ENCODE data around the gene LGALS9. TPM values are rescaled to one million over a fixed set of nuclear protein-coding genes. Genes with fewer than 3 reads are reported as not detected.
"Not testable (repeated sequence)": the region's sequence is repeated elsewhere in the genome, so short reads cannot be mapped to it uniquely, and the experiment has no call there.

LGALS9 gene
- total RNA-seq, 2 donors from 2014 or later, result 6.3 to 21.3 TPM

- DNase-seq (no peak), ATAC-seq (no peak)
- 43 to 65% methylated on average over 6 of the region's 6 CpGs for WGBS, 2 donors
- Histone ChIP-seq H3K9me3 (no peaks in the 10 kb centered on the region), H3K4me1 (peaks cover 37% of the 10 kb centered on the region), H3K27ac (peak overlapping the region in 3 of 4 donors; percentile 46 to 63 (median 49)), H3K27me3 (no peaks in the 10 kb centered on the region), H3K4me3 (no peak overlapping the region), H3K36me3 (replicated peaks in 1 of 2; ENCODE audit: insufficient read depth in 1 of 2, low read depth in 2 of 2) (peaks cover 0 to 2% of the 10 kb centered on the region in 2 donors)
- TF ChIP-seq POLR2A (IDR thresholded peaks at IDR 0.05), result no peak
- TF ChIP-seq CTCF (IDR thresholded peaks at IDR 0.05), result no peak
- intact Hi-C loops (cut with DNase I), result no loop called here
Observed at GRCh38 chr17:27631411-27631760, 398 bp downstream of the LGALS9 start.

- Histone ChIP-seq H3K27ac (peak overlapping the region; percentile 47 to 71 (median 64)), H3K9me3 (no peaks in the 10 kb centered on the region), H3K4me3 (no peak overlapping the region), H3K27me3 (no peaks in the 10 kb centered on the region), H3K4me1 (peaks cover 37% of the 10 kb centered on the region), H3K36me3 (replicated peaks in 1 of 2; ENCODE audit: insufficient read depth in 1 of 2, low read depth in 2 of 2) (no peaks in the 10 kb centered on the region)
- DNase-seq, result no peak
- intact Hi-C loops (cut with DNase I), result no loop called here
- ATAC-seq, result no peak
- TF ChIP-seq POLR2A (IDR thresholded peaks at IDR 0.05) (no peak), CTCF (IDR thresholded peaks at IDR 0.05) (no peak)
- WGBS, 2 donors, result 56 to 87% methylated on average over 9 to 11 of the region's 11 CpGs
Observed at GRCh38 chr17:27631897-27632725, 1.1 kb downstream of the LGALS9 start.

GRCh38 chr17:27632766-27633165, 1.8 kb downstream of the LGALS9 start:
- ATAC-seq, result peak; percentile 62
- 36 to 52% methylated on average over 9 of the region's 9 CpGs for WGBS, 2 donors
- H3K27ac ChIP-seq, result peak overlapping the region; percentile 47 to 71 (median 64)
- DNase-seq, result peak; percentile 44 to 74 (median 55)
- intact Hi-C loops (cut with DNase I); H3K36me3 ChIP-seq (replicated peaks in 1 of 2; ENCODE audit: insufficient read depth in 1 of 2, low read depth in 2 of 2); H3K4me3 ChIP-seq; H3K27me3 ChIP-seq; H3K9me3 ChIP-seq: not testable (repeated sequence)
- H3K4me1 ChIP-seq, result peaks cover 37% of the 10 kb centered on the region

- ATAC-seq, result peak; percentile 62
- H3K9me3 ChIP-seq, result no peaks in the 10 kb centered on the region
- peaks cover 37% of the 10 kb centered on the region for H3K4me1 ChIP-seq
- no peak overlapping the region for H3K4me3 ChIP-seq
- no peaks in the 10 kb centered on the region for H3K36me3 ChIP-seq (replicated peaks in 1 of 2; ENCODE audit: insufficient read depth in 1 of 2, low read depth in 2 of 2)
- no peak for TF ChIP-seq CTCF (IDR thresholded peaks at IDR 0.05)
- TF ChIP-seq POLR2A (IDR thresholded peaks at IDR 0.05), result no peak
- intact Hi-C loops (cut with DNase I), result no loop called here
- no peaks in the 10 kb centered on the region for H3K27me3 ChIP-seq
- 21 to 23% methylated on average over 12 to 14 of the region's 14 CpGs for WGBS, 2 donors
- peak; percentile 40 to 55 (median 44) for DNase-seq
- peak overlapping the region; percentile 47 to 71 (median 64) for H3K27ac ChIP-seq
Observed at GRCh38 chr17:27633312-27634025, 2.5 kb downstream of the LGALS9 start.

- ATAC-seq (no peak), DNase-seq (no peak)
- no peaks in the 10 kb centered on the region for H3K9me3 ChIP-seq
- peak overlapping the region in 3 of 4 donors; percentile 63 to 71 (median 66) for H3K27ac ChIP-seq
- no peaks in the 10 kb centered on the region for H3K27me3 ChIP-seq
- H3K4me1 ChIP-seq, result peaks cover 37% of the 10 kb centered on the region
- H3K4me3 ChIP-seq, result no peak overlapping the region
- H3K36me3 ChIP-seq (replicated peaks in 1 of 2; ENCODE audit: insufficient read depth in 1 of 2, low read depth in 2 of 2), result no peaks in the 10 kb centered on the region
- intact Hi-C loops (cut with DNase I), result no loop called here
- no peak for TF ChIP-seq POLR2A (IDR thresholded peaks at IDR 0.05)
- TF ChIP-seq CTCF (IDR thresholded peaks at IDR 0.05), result no peak
- 90 to 93% methylated on average over 1 of the region's 1 CpG for WGBS, 2 donors
Observed at GRCh38 chr17:27634026-27634335, 3.0 kb downstream of the LGALS9 start.

All from body of pancreas (tissue), 4 donors.